Frontal cortex (tissue), 4 donors: ENCODE results near the gene SENP7. TPM values are rescaled to one million over a fixed set of nuclear protein-coding genes. Genes with fewer than 3 reads are reported as not detected.
"Not testable (repeated sequence)": the region's sequence is repeated elsewhere in the genome, so short reads cannot be mapped to it uniquely, and the experiment has no call there.

Experiments
- DNase-seq, 2 donors: peaks; one replicate each; pipeline ENCODE4 v3.0.0; 2012; ENCODE audit warnings: low spot score in 2 of 2
- FAIRE-seq: peaks from 2 replicates; lab custom pipeline; 2012; peaks lifted over from hg19 to GRCh38; lab: Jason Lieb, UNC
- total RNA-seq: library from RNA; depleted of rRNA; stranded (reverse); fragments of >200 nt; gene quantifications from one replicate; pipeline ENCODE4 v1.2.3, GENCODE V29; 2014
- donor health status: control.
- donor health status: control.
- donor health status: control.

The SENP7 gene
- total RNA-seq, 1 donor from 2014 or later, result 75.8 TPM

- DNase-seq, result no peak
- FAIRE-seq, result no peak
These were observed 46.3 kb downstream of the SENP7 start for GRCh38 chr3:101466465-101467309.

GRCh38 chr3:101464235-101464634 is 48.8 kb downstream of the SENP7 start:
- no peak for DNase-seq
- FAIRE-seq, result no peak

- FAIRE-seq, result no peak
- DNase-seq, result no peak
These were observed 51.6 kb downstream of the SENP7 start for GRCh38 chr3:101461451-101461850.

- FAIRE-seq (no peak), DNase-seq (no peak)
These were observed 54.6 kb downstream of the SENP7 start for GRCh38 chr3:101458387-101458786.

GRCh38 chr3:101454629-101455028 is 58.4 kb downstream of the SENP7 start:
- DNase-seq, result no peak
- no peak for FAIRE-seq

GRCh38 chr3:101453961-101454360 is 59.1 kb downstream of the SENP7 start:
- FAIRE-seq, result no peak

GRCh38 chr3:101438641-101439040 is 74.4 kb downstream of the SENP7 start:
- DNase-seq, FAIRE-seq: not testable (repeated sequence)

More at GRCh38 chr3:101453961-101454360, 59.1 kb downstream of the SENP7 start:
- no peak for DNase-seq

GRCh38 chr3:101433652-101434051 is 79.4 kb downstream of the SENP7 start:
- DNase-seq (no peak), FAIRE-seq (no peak)

GRCh38 chr3:101423984-101424888 is 88.8 kb downstream of the SENP7 start:
- no peak for FAIRE-seq

GRCh38 chr3:101418851-101419250 is 94.2 kb downstream of the SENP7 start:
- no peak for FAIRE-seq
- no peak for DNase-seq

More at GRCh38 chr3:101423984-101424888, 88.8 kb downstream of the SENP7 start:
- DNase-seq, result no peak

- no peak for DNase-seq
- no peak for FAIRE-seq
These were observed 98.9 kb downstream of the SENP7 start for GRCh38 chr3:101414121-101414520.

GRCh38 chr3:101413656-101414055 is 99.4 kb downstream of the SENP7 start:
- DNase-seq (no peak), FAIRE-seq (no peak)

GRCh38 chr3:101391413-101391950 is 121.5 kb downstream of the SENP7 start:
- FAIRE-seq, result no peak
- DNase-seq, result no peak

GRCh38 chr3:101388706-101389105 is 124.3 kb downstream of the SENP7 start:
- DNase-seq (no peak), FAIRE-seq (peak; percentile 3)

GRCh38 chr3:101387351-101387750 is 125.7 kb downstream of the SENP7 start:
- FAIRE-seq (no peak), DNase-seq (no peak)

GRCh38 chr3:101384426-101384825 is 128.6 kb downstream of the SENP7 start:
- DNase-seq (no peak), FAIRE-seq (no peak)

GRCh38 chr3:101383656-101384055 is 129.4 kb downstream of the SENP7 start:
- DNase-seq (no peak), FAIRE-seq (no peak)

- FAIRE-seq, result no peak
- no peak for DNase-seq
These were observed 129.8 kb downstream of the SENP7 start for GRCh38 chr3:101383156-101383575.

- peak; percentile 36 for FAIRE-seq
These were observed 131.2 kb downstream of the SENP7 start for GRCh38 chr3:101381809-101382208.

GRCh38 chr3:101379658-101380376 is 133.2 kb downstream of the SENP7 start:
- no peak for DNase-seq
- FAIRE-seq, result no peak

More at GRCh38 chr3:101381809-101382208, 131.2 kb downstream of the SENP7 start:
- no peak for DNase-seq
